Parathyroid adenoma (tissue), 2 donors: ENCODE results near the gene CHTF18.

Experiments used
- H2AFZ ChIP-seq: fragments of 300-600 bp; sonication (generic); one replicate; pipeline ENCODE4 v1.7.0; 2017; ENCODE audit warnings: antibody characterized with exemption, mild to moderate bottlenecking
- H3K27ac ChIP-seq: fragments of 300-600 bp; sonication (generic); one replicate; pipeline ENCODE4 v1.7.0; 2017
- H3K27me3 ChIP-seq: fragments of 300-600 bp; sonication (generic); one replicate; pipeline ENCODE4 v1.7.0; 2017; ENCODE audit warnings: low read length; ENCODE audit not compliant: control insufficient read depth, insufficient read depth
- H3K36me3 ChIP-seq: fragments of 300-600 bp; sonication (generic); one replicate; pipeline ENCODE4 v1.7.0; 2017; ENCODE audit warnings: low read length; ENCODE audit not compliant: control insufficient read depth, insufficient read depth
- H3K4me1 ChIP-seq: fragments of 300-600 bp; sonication (generic); one replicate; pipeline ENCODE4 v1.7.0; 2017; ENCODE audit warnings: control low read depth
- H3K4me2 ChIP-seq: fragments of 300-600 bp; sonication (generic); one replicate; pipeline ENCODE4 v1.7.0; 2017; ENCODE audit warnings: low read length
- H3K4me3 ChIP-seq: fragments of 300-600 bp; sonication (generic); one replicate; pipeline ENCODE4 v1.7.0; 2017; ENCODE audit warnings: low read depth, low read length
- H3K79me2 ChIP-seq: fragments of 300-600 bp; sonication (generic); one replicate; pipeline ENCODE4 v1.7.0; 2017; ENCODE audit warnings: control low read depth
- H3K9ac ChIP-seq: fragments of 300-600 bp; sonication (generic); one replicate; pipeline ENCODE4 v1.7.0; 2017; ENCODE audit warnings: mild to moderate bottlenecking
- H3K9me3 ChIP-seq: fragments of 300-600 bp; sonication (generic); one replicate; pipeline ENCODE4 v1.7.0; 2017; ENCODE audit warnings: low read length; ENCODE audit not compliant: control insufficient read depth
- TF ChIP-seq, protein P1 (sequence below): fragments of 300-600 bp; sonication (generic); IDR thresholded peaks from one replicate; pipeline ENCODE4 v1.7.0; 2017; ENCODE audit warnings: antibody characterized with exemption, mild to moderate bottlenecking
- donor health status: primary hyperparathyroidism.

Gene CHTF18

DNA sequence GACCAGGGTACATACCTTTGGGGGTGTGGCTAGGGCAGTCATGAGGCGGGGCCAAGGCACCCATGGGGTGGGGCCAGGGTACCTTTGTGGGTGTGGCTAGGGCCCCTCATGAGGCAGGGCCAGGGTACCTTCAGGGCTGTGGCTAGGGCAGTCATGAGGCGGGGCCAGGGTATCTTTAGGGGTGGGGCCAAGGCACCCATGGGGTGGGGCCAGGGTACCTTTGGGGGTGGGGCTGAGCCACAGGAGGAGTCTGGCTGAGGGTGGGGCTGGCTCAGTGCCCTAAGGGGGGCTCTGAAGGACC lies 8.7 kb downstream of the CHTF18 start:
- Histone ChIP-seq H3K4me2 (no peak overlapping the region), H3K9ac (no peak overlapping the region), H3K36me3 (no peaks in the 10 kb centered on the region), H3K79me2 (no peaks in the 10 kb centered on the region), H3K27ac (no peak overlapping the region), H2AFZ (no peak overlapping the region), H3K27me3 (no peaks in the 10 kb centered on the region), H3K4me1 (no peaks in the 10 kb centered on the region), H3K4me3 (no peak overlapping the region), H3K9me3 (no peaks in the 10 kb centered on the region)
- TF ChIP-seq, protein P1, sequence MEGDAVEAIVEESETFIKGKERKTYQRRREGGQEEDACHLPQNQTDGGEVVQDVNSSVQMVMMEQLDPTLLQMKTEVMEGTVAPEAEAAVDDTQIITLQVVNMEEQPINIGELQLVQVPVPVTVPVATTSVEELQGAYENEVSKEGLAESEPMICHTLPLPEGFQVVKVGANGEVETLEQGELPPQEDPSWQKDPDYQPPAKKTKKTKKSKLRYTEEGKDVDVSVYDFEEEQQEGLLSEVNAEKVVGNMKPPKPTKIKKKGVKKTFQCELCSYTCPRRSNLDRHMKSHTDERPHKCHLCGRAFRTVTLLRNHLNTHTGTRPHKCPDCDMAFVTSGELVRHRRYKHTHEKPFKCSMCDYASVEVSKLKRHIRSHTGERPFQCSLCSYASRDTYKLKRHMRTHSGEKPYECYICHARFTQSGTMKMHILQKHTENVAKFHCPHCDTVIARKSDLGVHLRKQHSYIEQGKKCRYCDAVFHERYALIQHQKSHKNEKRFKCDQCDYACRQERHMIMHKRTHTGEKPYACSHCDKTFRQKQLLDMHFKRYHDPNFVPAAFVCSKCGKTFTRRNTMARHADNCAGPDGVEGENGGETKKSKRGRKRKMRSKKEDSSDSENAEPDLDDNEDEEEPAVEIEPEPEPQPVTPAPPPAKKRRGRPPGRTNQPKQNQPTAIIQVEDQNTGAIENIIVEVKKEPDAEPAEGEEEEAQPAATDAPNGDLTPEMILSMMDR: no peak

DNA sequence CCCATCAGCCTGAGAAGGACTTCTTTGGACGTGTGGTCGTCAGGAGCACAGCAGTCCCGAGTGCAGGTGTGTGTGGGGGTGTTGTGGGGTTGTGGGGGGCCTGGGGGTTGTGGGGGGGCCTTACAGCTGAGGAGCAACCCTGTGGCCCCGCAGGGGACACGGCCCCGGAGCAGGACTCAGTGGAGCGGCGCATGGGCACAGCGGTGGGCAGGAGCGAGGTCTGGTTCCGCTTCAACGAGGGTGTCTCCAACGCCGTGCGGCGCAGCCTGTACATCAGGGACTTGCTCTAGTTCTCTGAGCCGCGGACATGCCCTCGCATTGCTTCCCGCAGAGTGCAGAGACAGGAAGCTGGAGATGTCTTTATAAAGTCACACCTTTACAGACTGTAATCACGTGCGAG lies 9.3 kb downstream of the CHTF18 start:
- H3K4me2 ChIP-seq: no peak overlapping the region
- no peaks in the 10 kb centered on the region for H3K27me3 ChIP-seq
- H3K9ac ChIP-seq: no peak overlapping the region
- no peaks in the 10 kb centered on the region for H3K9me3 ChIP-seq
- TF ChIP-seq, protein P1: no peak
- H3K27ac ChIP-seq: no peak overlapping the region
- H2AFZ ChIP-seq: no peak overlapping the region
- no peaks in the 10 kb centered on the region for H3K36me3 ChIP-seq
- H3K4me3 ChIP-seq: no peak overlapping the region
- no peaks in the 10 kb centered on the region for H3K4me1 ChIP-seq
- H3K79me2 ChIP-seq: no peaks in the 10 kb centered on the region

DNA sequence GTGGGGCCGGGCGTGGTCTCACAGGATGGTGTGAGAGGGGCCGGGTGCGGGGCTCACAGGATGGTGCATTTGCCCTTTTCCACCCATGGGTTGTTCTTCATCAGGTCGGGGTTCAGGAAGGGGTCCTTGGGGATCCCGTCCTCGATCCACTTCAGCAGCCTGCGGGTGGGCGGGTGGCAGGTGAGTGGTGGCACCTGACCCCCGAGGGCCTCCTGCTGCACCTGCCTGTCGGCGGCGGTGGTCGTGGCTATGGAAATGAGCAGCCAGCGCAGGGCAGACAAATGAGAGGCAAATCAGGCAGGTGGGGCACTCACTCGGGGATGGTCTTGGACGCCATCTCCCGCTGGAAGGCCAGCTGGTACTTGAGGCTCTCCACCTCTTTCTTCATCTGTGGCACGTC lies 10.2 kb downstream of the CHTF18 start:
- Histone ChIP-seq H3K36me3 (no peaks in the 10 kb centered on the region), H3K4me1 (no peaks in the 10 kb centered on the region), H3K27ac (no peak overlapping the region), H2AFZ (no peak overlapping the region), H3K9me3 (no peaks in the 10 kb centered on the region), H3K4me3 (no peak overlapping the region), H3K79me2 (no peaks in the 10 kb centered on the region), H3K27me3 (no peaks in the 10 kb centered on the region), H3K4me2 (no peak overlapping the region), H3K9ac (no peak overlapping the region)
- TF ChIP-seq, protein P1: no peak

DNA sequence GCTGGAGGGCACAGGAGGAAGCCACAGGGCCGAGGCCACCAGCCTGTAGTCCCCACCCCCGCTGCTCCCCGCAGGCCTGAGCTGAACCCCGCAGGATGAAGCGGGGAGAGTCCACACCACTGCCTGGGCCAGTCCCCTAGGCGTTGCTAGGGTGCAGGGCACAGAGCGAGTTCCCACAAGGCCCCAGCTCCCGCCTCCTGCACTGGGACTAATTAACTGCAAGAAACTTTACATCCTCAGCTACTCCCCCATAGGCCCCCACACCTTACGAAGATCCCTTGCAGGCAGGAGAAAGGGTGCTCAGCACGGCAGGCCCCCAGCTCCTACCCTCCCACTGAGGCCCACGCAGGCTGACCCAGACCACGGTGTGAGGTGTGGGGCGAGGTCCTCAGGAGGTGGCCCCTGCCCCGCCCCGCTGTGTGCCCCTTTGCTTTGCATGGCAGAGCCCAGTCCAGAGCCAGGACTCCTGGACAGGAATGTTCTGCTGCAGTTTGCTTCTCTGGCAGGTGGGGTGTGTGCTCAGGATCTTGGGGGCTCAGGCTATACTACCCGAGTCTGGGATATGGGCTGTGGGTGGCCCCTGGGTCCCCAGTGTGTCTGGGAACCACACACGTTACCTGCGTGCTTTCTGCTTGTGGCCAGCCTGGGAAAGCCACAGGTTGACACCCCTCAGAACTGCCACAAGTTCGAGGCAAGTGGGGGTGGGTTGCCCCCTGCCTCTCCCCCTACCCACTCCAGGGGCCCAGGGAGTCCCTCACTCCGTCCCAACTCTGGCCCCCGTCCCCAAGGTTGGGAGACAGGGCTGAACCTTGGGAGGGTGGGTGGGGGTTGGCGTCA lies 10.9 kb downstream of the CHTF18 start:
- Histone ChIP-seq H3K4me2 (no peak overlapping the region), H3K4me1 (no peaks in the 10 kb centered on the region), H3K9me3 (no peaks in the 10 kb centered on the region), H3K9ac (no peak overlapping the region), H3K27ac (no peak overlapping the region), H3K4me3 (no peak overlapping the region), H3K36me3 (no peaks in the 10 kb centered on the region), H3K79me2 (no peaks in the 10 kb centered on the region), H2AFZ (no peak overlapping the region), H3K27me3 (no peaks in the 10 kb centered on the region)
- TF ChIP-seq, protein P1: no peak
